ENCODE data around the gene SUMF1. TPM values are rescaled to one million over a fixed set of nuclear protein-coding genes. Genes with fewer than 3 reads are reported as not detected.

SUMF1 gene
- total RNA-seq, 3 donors from 2014 or later = 29.3 to 38.3 (median 32.1) TPM

DNA sequence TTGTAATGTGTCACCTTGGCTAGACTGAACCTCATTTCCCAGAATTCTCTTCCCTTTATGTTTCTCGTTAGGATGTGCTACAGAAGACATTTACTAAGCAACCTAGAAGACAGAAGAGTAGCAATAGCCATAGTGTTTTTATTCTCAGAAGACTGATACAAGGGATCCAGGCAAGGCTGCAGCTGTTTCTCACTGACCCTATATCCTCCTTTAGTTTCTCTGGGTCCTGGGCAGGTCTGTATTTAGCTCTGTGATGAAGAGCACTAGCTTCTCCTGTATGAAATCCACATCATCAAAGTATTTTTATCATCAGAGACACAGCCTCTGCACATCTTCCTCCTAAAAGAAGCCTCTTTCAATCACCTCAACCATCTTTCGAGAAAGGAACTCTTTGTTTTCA lies 72.5 kb downstream of the SUMF1 start:
- Histone ChIP-seq H3K4me1 (ENCODE audit: low read depth) (no peaks in the 10 kb centered on the region), H3K9me3 (no peaks in the 10 kb centered on the region), H3K36me3 (ENCODE audit: low read depth) (no peaks in the 10 kb centered on the region), H3K4me3 (no peak overlapping the region)
- DNase-seq = no peak
- intact Hi-C loops (cut with DNase I, micrococcal nuclease) = no loop called here
- TF ChIP-seq, protein P1, sequence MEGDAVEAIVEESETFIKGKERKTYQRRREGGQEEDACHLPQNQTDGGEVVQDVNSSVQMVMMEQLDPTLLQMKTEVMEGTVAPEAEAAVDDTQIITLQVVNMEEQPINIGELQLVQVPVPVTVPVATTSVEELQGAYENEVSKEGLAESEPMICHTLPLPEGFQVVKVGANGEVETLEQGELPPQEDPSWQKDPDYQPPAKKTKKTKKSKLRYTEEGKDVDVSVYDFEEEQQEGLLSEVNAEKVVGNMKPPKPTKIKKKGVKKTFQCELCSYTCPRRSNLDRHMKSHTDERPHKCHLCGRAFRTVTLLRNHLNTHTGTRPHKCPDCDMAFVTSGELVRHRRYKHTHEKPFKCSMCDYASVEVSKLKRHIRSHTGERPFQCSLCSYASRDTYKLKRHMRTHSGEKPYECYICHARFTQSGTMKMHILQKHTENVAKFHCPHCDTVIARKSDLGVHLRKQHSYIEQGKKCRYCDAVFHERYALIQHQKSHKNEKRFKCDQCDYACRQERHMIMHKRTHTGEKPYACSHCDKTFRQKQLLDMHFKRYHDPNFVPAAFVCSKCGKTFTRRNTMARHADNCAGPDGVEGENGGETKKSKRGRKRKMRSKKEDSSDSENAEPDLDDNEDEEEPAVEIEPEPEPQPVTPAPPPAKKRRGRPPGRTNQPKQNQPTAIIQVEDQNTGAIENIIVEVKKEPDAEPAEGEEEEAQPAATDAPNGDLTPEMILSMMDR (IDR thresholded peaks at IDR 0.05) = no peak
- no peak for ATAC-seq

DNA sequence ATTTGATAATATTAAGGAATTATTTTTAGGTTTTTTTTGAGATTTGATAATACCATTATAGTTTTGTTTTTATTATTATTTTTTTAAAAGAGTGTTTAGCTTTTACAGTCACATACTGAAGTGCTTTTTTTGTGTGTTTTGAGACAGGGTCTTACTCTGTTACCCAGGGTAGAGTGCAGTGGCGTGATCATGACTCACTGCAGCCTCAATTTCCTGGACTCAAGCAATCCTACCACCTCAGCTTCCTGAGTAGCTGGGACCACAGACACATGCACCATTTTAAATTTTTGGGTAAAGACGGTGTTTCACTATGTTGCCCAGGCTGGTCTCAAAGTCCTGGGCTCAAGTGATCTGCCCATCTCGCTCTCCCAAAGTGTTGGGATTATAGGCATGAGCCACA lies 73.0 kb downstream of the SUMF1 start:
- no peaks in the 10 kb centered on the region for H3K4me1 ChIP-seq (ENCODE audit: low read depth)
- intact Hi-C loops (cut with DNase I, micrococcal nuclease) = no loop called here
- no peaks in the 10 kb centered on the region for H3K9me3 ChIP-seq
- TF ChIP-seq, protein P1 (IDR thresholded peaks at IDR 0.05) = no peak
- ATAC-seq = peak; percentile 33
- no peak overlapping the region for H3K4me3 ChIP-seq
- peak in 1 of 3 donors; percentile 17 for DNase-seq
- no peaks in the 10 kb centered on the region for H3K36me3 ChIP-seq (ENCODE audit: low read depth)

DNA sequence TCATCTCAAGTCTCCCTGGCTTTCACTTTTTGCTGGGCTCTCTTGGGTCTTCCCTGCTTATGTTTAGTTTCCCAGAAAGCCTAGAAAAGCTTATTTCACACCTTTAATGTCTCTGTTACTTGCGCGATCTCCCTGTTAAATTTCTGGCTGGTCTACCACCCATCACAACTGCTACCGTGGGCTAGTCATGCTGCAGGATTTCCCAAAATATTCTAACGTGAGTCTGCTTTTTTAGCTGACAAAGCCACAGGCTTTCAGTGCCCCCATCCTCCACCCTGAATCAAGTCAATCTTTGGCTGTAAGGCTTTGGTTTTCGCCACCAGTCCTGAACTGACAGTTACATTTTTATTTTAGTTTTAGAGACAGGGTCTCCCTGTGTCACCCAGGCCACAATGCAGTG lies 74.1 kb downstream of the SUMF1 start:
- intact Hi-C loops (cut with DNase I, micrococcal nuclease) = no loop called here
- H3K9me3 ChIP-seq = no peaks in the 10 kb centered on the region
- no peaks in the 10 kb centered on the region for H3K4me1 ChIP-seq (ENCODE audit: low read depth)
- TF ChIP-seq, protein P1 (IDR thresholded peaks at IDR 0.05) = no peak
- no peak overlapping the region for H3K4me3 ChIP-seq
- no peaks in the 10 kb centered on the region for H3K36me3 ChIP-seq (ENCODE audit: low read depth)
- DNase-seq (no peak), ATAC-seq (no peak)

DNA sequence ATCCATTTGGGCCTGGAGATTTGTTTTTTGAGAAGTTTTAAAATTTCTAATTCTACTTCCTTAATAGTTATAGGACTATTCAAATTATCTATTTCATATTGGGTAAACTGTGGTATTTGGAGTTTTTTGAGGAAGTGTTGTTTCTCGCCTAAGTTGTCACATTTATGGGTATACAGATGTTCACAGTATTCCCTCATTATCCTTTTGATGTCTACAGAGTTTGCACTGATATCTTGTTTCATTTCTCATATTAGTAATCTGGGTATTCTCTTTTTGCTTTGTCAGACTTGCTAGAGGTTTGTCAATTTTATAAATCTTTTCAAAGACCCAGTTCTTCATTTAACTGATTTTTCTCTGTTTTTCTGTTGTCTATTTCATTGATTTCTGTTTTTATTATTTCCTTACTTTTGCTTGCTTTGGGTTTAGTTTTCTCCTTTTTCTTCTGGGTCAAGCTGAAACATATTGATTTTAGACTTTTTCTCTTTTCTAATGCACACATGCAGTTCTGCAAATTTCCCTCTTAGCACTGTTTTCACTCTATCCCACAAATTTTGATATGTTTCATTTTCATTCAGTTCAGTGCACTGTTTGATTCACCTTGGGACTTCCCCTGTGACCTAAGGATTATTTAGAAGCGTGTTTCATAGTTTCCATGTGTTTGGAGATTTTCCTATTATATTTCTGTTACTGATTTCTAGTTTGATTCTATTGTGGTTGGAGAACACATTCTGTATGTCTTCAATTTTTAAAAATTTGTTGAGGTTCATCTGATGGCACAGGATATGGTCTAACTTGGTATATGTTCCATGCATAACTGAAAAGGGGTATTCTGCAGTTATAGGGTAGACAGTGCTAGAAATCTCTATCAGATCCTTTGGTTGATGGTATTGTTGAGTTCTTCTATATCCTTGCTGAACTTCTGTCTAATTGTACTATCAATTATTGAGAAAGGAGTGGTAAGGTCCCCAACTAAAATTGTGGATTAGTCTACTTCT lies 79.6 kb downstream of the SUMF1 start:
- Histone ChIP-seq H3K36me3 (ENCODE audit: low read depth) (no peaks in the 10 kb centered on the region), H3K9me3 (no peaks in the 10 kb centered on the region), H3K4me1 (ENCODE audit: low read depth) (no peaks in the 10 kb centered on the region), H3K4me3 (no peak overlapping the region)
- intact Hi-C loops (cut with DNase I, micrococcal nuclease) = no loop called here
- TF ChIP-seq, protein P1 (IDR thresholded peaks at IDR 0.05) = no peak
- ATAC-seq = no peak
- no peak for DNase-seq

DNA sequence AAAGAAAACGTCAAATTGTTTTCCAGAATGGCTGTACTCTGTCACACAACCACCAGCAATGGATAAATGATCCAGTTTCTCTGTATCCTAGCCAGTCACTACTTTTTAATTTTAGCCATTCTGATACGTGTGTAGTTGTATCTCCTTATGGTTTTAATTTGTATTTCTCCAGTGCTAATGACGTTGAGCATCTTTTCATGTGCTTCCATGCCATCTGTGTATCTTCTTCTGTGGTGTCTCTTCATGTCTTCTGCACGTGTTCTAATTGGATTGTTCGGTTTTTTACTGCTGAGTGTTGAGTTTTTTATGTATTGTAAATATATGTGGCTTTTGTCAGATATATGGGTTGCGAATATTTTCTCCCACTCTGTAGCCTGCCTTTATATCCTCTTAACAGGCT lies 81.9 kb downstream of the SUMF1 start:
- H3K9me3 ChIP-seq = no peaks in the 10 kb centered on the region
- no peaks in the 10 kb centered on the region for H3K36me3 ChIP-seq (ENCODE audit: low read depth)
- TF ChIP-seq, protein P1 (IDR thresholded peaks at IDR 0.05) = no peak
- intact Hi-C loops (cut with DNase I, micrococcal nuclease) = no loop called here
- H3K4me3 ChIP-seq = no peak overlapping the region
- H3K4me1 ChIP-seq (ENCODE audit: low read depth) = no peaks in the 10 kb centered on the region
- ATAC-seq (no peak), DNase-seq (no peak)
